ENCODE data around the gene SIX2.
"Not testable (repeated sequence)": the region's sequence is repeated elsewhere in the genome, so short reads cannot be mapped to it uniquely, and the experiment has no call there.

Gene SIX2

DNA sequence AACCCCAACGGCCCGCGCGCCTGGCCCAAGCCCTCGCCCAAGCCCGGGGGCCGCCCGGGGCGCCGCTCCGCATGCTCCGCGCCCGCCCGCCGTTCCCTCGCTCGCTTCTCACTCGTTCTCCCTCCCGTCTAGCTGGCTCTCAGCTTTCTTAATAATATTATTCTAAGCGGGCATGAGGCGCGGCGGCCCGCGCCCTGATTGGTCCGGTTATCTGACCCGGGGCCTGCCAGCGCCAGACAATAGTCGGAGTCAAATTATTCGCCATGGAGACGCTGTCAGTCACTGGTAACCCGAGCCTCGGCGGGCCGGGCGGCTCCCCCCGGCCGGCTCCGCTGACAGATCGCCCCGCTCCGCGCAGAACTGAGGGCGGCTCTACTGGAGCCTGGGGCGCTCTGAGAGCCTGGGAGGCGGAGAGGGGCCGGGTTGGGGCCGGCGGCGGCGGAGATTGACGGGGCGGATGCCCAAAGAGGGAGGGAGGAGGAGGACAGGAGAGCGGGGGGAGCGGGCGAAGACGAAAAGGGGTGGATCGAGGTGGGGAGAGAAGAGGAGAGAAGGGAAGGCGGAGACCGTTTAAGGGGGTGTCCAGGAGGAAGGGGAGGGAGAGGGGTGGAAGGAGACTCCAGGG lies at the start of gene SIX2:
Gene SIX2, minus strand, starts transcription at position 150 of the 625 bp plus-strand sequence. CDS start 342 bp downstream, outside the sequence.
- DNase-seq (ENCODE audit: low spot score) = peak; percentile 90

DNA sequence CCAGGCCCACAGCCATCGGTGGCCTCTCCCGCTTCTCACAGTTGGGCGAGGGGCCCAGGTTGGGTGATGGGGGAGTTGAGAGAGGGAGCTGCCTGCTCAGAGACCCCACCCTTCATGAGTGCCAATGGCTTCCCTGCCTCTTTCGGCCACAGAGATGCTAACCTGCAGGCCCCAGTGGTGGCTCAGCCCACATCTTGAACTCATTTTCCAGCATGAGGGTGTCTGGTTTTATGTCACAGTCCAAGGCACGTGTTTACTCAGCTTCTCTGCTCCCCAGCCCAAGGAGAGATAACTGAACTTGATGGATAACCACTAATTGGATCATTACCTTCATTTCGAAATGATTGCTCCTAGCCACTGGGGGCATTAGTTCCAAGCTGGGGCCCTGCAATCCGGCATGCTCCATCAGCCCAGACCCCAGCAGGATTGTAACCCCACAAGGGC lies 45.9 kb upstream of the SIX2 start:
- no peak for DNase-seq (ENCODE audit: low spot score)

DNA sequence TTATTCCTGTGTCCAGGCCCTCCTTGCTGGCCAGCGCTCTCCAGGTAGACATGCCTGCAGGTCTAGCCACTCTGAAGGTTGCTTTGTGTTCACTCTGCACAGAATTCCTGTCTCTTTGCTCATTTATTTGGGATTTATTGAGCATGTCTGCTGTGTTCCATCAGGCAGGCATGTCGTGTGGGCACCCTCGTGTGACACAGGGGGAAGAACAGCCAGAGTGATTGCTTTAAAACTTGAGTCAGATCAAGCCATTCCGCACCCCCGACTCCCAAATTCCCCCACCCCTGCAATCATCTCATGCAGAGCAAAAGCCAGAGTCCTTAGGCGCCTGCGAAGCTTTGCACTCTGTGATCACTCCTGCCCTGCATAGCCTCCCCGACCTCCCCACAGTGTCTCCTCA lies 44.7 kb upstream of the SIX2 start:
- DNase-seq (ENCODE audit: low spot score) = no peak

DNA sequence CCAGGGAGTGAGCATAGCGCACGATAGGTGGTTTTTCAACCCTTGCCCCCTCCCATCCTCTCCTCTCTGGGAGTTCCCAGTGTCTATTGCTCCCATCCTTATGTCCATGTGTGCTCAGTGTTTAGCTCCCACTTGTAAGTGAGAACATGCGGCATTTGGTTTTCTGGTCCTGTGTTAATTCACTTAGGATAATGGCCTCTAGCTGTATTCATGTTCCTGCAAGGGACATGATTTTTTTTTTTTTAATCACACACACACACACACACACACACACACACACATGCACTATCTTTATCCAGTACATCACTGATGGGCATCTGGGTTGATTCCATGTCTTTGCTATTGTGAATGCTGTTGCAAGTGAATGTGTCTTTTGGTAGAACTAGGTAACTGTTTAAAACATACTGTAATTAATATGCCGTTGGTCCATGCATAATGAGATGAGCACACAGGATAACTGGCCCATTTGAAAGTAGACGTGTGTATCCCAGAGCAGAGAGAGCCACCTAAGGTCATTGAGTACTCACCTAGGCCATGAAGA lies 43.2 kb upstream of the SIX2 start:
- no peak for DNase-seq (ENCODE audit: low spot score)

DNA sequence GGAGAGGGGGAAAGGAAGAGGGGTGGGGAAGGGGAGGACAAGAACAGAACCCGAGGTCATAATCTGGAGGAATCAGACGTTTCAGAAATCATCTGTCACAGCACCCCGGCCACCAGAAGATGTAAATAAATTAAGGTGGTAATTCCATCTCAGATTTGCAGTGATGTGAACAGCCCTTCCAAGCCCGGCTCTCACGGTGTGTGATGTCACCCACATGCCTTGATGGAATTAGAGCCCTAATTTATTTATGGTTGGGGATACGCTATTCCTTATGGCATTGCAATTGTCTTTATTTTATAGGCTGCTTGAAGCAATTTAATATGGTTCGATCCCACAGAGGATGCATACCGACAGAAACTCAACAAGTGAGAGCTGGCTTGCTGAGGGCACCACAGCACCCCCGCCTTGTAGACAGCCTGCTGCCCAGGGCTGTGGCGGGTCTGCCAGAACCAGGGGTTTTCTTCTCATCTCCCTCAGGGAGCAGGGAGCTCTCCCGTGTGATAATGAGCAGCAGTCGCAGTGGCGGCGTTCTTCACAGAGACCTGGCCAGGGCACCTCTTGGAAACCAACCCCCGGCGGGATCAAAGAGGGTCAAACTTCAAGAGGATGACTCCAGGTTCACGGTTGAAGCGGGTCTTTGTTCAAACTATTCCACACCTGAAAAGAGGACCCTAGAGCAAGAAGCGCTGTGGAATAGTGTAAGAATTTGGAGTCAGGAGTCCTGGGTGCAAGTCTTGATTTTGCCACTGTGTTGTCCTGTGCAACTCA lies 40.5 kb upstream of the SIX2 start:
- DNase-seq (ENCODE audit: low spot score) = no peak

DNA sequence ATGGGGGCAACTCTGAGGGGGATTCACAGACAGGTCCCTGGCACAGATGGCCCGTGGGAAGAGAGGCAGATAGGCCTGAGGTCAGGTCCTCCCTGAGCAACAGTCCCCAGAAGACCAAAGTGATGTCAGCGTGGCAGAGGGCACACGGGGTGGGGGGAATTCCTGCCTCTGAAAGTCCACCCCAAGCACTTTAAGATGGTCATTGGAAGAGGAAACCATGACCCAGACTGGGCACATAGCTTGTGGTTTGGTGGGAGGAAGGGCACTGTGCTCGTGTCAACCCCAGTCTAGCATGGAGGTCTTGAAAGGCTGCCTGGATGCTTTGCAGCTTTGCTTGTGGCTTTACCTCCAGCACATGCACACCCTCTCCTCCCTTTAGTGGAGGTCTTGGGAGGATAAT lies 38.0 kb upstream of the SIX2 start:
- DNase-seq (ENCODE audit: low spot score) = no peak

DNA sequence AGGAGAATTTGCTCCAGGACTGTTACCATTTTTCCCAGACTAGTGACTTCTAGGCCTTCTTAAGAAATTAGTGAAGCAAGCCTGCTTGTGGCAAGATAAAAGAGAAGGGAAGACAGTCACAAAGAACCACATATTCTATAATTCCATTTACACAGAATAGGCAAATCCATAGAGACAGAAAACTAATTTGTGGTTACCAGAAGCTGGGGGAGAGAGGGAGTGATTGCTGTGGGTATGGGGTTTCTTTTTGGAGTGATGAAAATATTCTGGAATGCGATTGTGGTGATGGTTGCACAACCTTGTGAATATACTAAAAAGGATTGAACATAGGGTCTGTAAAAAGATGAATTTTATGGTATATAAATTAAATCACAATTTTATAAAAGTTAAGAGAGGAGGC lies 37.5 kb upstream of the SIX2 start:
- no peak for DNase-seq (ENCODE audit: low spot score)

DNA sequence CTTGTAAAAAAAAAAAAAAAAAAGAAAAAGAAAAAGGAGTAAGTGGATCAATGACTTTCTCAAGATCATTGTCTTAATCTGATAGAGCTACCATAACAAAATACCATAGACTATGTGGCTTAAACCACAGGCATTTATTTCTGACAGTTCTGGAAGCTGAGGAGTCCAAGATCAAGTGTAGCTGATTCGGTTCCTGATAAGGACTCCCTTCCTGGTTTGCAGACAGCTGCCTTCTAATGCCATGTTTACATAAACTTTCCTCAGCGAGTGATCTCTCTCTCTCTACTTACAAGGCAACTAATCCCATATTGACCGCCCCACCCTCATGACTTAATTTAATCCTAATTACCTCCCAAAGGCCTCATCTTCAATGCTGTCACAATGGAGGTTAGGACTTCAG lies 36.5 kb upstream of the SIX2 start:
- DNase-seq (ENCODE audit: low spot score) = no peak

DNA sequence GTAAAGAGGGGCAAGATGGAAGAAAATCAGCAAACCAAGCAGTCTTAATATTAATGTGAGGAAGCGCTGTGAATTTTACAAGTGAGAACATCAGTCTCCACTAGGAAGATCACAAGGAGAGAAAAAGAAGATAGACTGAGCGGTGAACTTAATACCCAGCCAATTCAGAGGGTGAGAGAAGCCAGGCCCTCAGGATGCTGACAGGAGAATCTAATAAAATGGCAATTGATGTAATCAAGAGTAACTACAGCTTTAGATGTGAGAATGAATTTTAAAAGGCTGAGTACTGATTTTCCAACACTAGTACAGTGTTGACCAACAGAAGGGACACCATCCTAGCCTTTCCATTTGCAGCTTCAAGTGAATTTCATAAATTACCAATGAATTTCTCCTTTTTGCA lies 35.7 kb upstream of the SIX2 start:
- no peak for DNase-seq (ENCODE audit: low spot score)

DNA sequence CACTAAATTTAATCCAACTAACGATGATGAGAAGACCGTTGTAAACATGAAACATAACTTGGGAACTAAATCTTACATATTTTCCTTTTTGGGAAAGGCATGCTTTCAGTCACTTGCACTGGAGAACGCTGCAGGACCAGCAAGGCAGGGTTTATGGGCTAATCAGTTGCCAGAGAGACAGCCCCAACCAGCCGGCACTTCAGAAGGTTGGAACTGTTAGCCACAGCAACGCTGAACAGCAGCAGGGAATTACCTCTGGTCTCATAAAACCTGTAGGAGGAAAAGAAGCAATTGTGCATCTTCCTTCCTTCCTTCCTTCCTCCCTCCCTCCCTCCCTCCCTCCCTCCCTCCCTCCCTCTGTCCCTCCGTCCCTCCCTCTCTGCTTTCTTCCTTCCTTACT lies 33.9 kb upstream of the SIX2 start:
- no peak for DNase-seq (ENCODE audit: low spot score)

DNA sequence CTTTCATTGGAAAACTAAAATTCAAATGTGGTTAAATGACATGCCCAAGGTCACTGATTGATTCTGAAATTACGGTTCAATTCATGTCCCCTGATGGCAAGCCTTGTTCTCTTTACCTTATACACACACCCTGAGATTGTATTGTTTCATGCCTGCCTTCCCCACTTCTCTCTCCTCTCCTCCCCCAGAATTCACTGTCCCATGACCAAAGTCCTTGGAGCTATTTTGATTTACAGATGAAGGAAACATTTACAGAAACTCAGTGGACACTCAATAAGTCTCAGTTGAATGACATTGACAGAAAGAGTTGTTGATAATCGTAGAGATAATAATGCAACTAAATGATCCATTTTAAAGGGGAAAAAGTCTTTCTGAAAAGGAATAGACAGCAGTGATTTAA lies 33.1 kb upstream of the SIX2 start:
- DNase-seq (ENCODE audit: low spot score) = no peak

DNA sequence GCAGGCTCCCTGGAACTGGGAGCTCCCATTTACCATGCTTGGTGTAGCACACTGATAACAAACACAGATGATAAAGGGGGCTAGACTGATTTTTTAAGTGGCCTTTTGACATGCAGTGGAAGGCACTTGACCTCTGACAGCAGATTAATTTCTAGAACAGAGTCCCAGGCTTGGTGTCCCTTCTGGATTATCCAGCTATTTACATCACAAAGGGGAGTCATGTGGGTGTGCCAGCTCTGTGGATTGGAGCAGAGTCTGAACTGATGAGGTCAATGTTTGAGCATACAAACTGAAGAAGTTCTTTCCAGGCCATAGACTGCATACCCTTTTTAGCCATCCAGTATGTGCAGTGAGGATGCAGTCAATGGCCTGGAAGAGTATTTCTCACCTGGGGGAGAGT lies 31.5 kb upstream of the SIX2 start:
- DNase-seq (ENCODE audit: low spot score) = no peak

DNA sequence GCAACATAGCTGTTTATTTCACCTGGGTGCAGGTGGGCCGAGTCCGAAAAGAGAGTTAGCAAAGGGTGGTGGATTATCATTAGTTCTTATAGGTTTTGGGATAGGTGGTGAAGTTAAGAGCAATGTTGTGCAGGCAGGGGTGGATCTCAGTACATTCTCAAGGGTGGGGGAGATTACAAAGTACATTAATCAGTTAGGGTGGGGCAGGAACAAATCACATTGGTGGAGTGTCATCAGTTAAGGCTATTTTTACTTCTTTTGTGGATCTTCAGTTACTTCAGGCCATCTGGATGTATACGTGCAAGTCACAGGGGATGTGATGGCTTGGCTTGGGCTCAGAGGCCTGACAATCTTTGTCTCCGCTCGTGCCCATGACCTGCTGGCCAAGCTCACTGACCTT lies 30.6 kb upstream of the SIX2 start:
- DNase-seq (ENCODE audit: low spot score) = not testable (repeated sequence)

DNA sequence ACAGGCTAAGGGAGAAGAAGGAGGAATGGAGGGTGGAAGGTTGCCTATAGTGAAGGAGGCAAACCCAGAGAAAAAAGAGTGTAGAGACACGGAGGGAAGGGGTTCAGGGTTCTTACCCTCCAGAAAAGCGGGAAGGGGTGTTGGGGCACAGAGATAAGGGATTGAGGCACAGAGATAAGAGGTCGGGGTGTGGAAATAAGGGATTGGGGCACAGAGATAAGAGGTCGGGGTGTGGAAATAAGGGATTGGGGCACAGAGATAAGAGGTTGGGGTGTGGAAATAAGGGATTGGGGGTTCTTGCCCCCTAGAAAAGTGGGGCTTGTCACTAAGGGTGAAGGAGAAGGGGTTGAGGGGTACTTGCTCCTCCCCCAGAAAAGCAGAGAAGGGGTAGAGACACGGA lies 29.6 kb upstream of the SIX2 start:
- not testable (repeated sequence) for DNase-seq (ENCODE audit: low spot score)

DNA sequence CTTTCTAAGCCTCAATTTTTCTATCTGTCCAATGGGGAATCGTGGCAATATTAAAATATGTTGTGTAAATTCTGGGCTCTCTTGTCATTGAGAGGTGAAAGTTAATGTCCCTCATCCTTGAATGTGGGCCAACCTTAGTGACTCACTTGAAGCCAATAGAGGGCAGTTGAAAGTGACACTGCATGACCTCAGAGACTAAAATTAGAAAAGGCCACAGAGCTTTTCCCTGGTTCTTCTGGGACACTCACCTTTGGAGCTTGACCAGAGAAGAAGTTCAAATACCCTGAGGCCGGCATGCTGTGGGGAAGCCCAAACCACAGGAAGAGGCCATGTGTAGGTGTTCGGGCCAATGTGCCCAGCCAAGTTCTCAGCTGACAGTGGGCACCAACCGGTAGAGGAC lies 24.1 kb upstream of the SIX2 start:
- no peak for DNase-seq (ENCODE audit: low spot score)

DNA sequence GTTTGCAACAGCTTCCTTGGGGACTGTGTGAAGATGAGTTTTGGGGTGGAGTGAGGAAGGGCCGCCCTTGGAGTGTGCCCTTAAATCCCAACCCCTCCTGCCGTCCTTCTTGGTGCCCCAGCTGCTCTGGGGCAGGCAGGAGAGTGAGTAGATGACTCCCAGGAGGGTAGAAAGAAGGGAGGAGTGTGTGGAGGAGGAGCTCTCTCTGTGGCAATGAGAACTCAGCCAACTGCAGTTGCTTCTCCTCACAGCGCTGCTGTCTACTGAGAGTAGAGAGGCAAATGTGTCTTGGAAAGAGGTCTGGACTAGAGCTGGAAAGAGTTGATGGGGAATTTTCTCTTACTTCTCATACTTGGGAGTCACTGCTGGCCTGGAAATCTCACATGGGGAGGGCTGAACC lies 21.8 kb upstream of the SIX2 start:
- no peak for DNase-seq (ENCODE audit: low spot score)

DNA sequence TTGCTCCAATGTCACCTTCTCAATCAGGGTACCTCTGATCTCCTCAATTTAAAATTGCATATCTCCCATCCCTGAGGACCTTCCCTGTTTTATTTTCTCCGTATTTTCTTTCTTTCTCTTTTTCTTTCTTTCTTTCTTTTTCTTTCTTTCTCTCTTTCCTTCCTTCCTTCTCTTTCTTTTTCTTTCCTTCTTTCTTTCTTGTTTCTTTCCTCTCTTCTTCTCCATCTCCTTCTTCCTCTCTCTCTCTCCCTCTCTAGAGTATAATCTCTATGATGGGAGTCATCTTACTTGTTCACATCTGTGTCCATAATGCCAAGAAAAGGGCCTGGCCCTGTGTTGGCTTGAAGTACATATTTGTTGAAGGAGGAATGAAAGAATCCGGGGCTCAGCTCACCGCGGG lies 21.3 kb upstream of the SIX2 start:
- DNase-seq (ENCODE audit: low spot score) = no peak

DNA sequence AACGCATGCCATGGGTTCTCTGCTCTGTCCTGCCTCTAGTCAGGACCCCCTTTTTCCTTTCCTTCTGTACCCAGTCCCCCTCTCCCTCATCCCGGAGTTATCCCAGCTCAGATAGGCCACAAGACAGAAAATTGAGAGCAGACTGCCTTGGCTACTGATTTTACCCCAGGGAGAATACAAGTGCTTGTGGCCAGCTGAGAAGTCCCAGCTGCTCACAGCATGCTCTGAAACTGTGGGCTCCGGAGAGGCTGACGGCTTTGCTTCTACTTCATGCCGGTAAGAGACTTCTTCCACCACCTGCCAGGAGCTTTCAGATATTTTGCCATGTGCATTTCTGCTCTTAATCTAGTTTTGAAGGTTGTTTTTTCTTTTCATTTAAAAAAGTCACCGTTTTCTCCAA lies 20.0 kb upstream of the SIX2 start:
- DNase-seq (ENCODE audit: low spot score) = no peak

DNA sequence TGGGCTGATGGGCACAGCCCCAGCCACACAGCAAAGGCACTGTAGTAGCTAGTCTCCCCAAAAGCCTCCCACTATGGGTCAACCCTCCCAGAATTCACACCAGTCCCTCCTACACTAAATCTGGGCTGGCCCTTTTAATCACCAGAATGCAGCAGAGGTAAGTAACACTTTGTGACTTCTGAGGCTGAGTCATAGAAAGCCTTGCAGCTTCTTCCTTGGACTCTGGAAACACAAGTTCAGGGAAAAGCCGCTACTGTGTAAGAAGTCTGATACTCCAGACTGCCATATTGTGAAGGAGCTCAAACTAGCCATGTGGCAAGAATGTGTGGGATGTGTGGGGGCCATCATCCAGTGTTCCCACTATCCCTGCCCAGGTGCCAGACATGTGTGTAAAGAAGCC lies 19.0 kb upstream of the SIX2 start:
- DNase-seq (ENCODE audit: low spot score) = peak; percentile 61

DNA sequence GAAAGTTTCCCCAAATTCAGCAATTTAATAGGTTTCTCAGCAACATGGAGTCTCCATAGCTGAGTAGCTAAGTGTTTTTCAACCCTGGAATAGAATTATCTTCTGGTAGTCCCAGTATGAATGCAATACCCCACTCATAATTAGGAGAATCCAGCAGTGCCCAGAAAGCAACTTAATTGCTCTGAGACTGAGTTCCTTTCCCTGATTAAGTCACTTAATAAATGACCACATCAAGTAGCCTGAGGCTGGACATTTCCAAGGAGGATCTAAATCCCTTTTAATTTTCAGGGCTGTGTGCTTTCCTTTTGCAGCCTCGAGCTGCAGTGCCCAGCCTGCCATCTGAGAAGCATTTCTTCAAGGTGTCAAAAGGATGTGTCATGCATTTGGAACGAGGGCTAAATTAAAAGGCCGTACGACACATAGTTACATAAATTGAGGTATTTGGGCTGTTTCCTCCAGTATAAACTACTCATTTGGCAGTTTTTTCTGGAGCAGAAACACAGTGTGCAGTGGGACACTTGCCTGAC lies 17.7 kb upstream of the SIX2 start:
- no peak for DNase-seq (ENCODE audit: low spot score)

DNA sequence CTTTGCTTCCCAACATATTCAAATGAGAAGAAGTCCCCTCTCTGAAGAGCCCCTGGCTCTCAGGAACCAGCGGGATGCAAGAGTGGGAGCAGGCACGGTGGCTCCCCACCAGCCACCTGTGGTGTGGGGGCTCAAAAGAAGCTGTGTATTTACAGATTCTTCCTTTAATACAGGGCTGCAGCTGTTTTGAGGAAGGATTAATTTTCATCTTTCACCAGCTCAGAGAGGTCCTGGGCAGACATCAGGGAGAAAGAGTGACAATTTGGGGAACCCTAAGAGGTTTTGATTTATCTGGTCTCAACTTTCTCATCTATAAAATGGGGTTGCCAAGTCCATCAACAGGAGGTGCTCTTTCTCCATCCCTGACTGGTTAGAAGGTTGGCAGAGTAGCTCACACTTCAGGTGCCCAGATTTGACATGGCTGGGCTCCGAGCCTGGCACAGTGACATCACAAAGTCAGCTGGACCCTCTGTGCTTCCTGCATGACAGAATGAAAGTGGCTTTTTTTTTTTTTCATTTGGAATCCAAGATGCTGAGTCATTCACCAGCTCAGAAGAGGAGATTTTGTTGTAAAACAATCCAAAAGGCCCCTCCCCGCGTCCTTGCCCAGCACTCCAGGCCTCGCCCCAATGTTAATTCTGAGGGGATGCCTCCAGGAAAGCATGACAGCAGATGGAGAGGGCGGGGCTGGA lies 15.5 kb upstream of the SIX2 start:
- peak; percentile 94 for DNase-seq (ENCODE audit: low spot score)

DNA sequence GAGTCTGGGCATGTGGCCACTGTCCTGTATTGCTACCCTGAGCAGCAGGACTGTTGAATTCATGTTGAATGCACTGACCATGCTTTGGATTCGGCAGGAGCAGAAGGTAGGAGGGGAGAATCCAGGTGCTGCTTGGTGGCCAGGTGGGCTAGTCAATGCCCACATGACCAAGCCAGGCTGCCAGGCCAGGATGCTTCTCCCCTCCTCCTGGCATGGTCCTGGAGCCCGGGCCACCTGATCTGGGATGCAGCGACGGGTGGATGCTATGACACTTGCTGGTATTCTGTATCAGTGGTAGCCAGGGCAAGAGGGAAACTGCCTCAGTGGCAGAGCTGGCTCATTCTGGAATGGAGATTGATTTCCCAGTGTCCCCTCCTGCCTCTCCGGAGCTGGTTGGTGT lies 14.8 kb upstream of the SIX2 start:
- no peak for DNase-seq (ENCODE audit: low spot score)

DNA sequence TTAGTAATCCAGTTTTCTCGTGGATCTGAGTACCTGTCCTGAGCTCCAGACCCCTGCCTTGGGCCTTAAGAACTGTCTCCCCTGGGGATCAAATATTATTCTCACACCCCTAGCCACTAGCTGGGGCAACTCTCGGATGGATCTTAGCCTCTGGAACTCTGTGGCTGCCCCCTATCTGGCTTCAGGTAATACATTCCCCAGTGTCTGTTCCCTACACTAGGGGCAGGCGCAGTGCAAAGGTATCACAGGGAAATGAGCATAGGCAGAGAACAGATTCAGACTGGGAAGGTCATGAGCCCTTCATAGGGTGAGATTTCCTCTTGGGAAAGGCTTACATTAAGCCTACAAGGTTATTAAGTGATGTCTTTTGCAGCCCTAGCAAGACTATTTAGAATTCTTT lies 11.2 kb upstream of the SIX2 start:
- DNase-seq (ENCODE audit: low spot score) = no peak

Data from kidney tubule cell (primary cell).